GM12878 (cell line): ENCODE measurements around the gene SPPL2B. TPM values are rescaled to one million over a fixed set of nuclear protein-coding genes. Genes with fewer than 3 reads are reported as not detected.

ENCODE experiments used
- ATAC-seq: fragments of 200-7000 bp; cut with Tn5 transposase; 3 replicates; pipeline ENCODE4 v1.9.1; 2020; ENCODE audit warnings: mild to moderate bottlenecking, moderate library complexity
- BruUV-seq: library from RNA; stranded (reverse); fragments of 400-500 nt; replicated peaks from 2 replicates; lab custom pipeline; 2021; lab: Mats Ljungman, UMichigan
- CTCF ChIA-PET: fragments of 300-600 bp; sonication (Branson Sonifier 250); formaldehyde crosslinking; extraction: SDS; loops from one replicate; lab custom pipeline; 2021; ENCODE audit warnings: inconsistent platforms; lab: Yijun Ruan, JAX
- POLR2A ChIA-PET: fragments of 350-600 bp; formaldehyde crosslinking; extraction: SDS; loops from one replicate; lab custom pipeline; 2021; ENCODE audit warnings: inconsistent platforms; lab: Charles Lee
- RAD21 ChIA-PET: fragments of 300-600 bp; sonication (Branson Sonifier 250); formaldehyde crosslinking; loops from one replicate; lab custom pipeline; 2023; ENCODE audit warnings: antibody characterized with exemption; ENCODE audit not compliant: unreplicated experiment; lab: Charles Lee
- SMC1A ChIA-PET: fragments of 300-600 bp; sonication (Branson Sonifier 250); formaldehyde crosslinking; loops from one replicate; lab custom pipeline; 2023; ENCODE audit not compliant: unreplicated experiment, uncharacterized antibody; lab: Charles Lee
- DNase-seq: peaks from one replicate; pipeline ENCODE4 v3.0.0-alpha.2; 2011; ENCODE audit warnings: low read depth, low spot score
- FAIRE-seq: peaks from 3 replicates; lab custom pipeline; 2011; peaks lifted over from hg19 to GRCh38; lab: Jason Lieb, UNC
- H2AFZ ChIP-seq: 2 replicates; pipeline ENCODE4 v1.6.0; 2011; ENCODE audit warnings: low read depth, low read length, control low read depth; ENCODE audit not compliant: control insufficient read depth
- H3K27ac ChIP-seq: 2 replicates; pipeline ENCODE4 v1.5.1; 2011; ENCODE audit warnings: control low read depth; ENCODE audit not compliant: control insufficient read depth, insufficient read depth
- H3K27me3 ChIP-seq, 2 experiments: replicated peaks in 1 of 2; 2 replicates each; pipeline versions ENCODE4 v1.6.0 to v1.6.1; 2011; ENCODE audit warnings: low read length in 1 of 2; ENCODE audit not compliant: control insufficient read depth in 2 of 2, insufficient read depth in 2 of 2
- H3K36me3 ChIP-seq, 2 experiments: 2 replicates each; pipeline ENCODE4 v1.5.1; 2011; ENCODE audit warnings: low read length in 1 of 2; ENCODE audit not compliant: control insufficient read depth in 2 of 2, insufficient read depth in 2 of 2
- H3K4me1 ChIP-seq: 2 replicates; pipeline ENCODE4 v1.6.1; 2011; ENCODE audit warnings: mild to moderate bottlenecking, low read length, moderate library complexity, mixed read lengths; ENCODE audit not compliant: control insufficient read depth, insufficient read depth
- H3K4me2 ChIP-seq: 2 replicates; pipeline ENCODE4 v1.6.0; 2011; ENCODE audit warnings: control low read depth; ENCODE audit not compliant: control insufficient read depth, insufficient read depth
- H3K4me3 ChIP-seq: fragments of 200-600 bp; sonication (generic); 2 replicates; pipeline ENCODE4 v1.5.1; 2016
- H3K79me2 ChIP-seq: 2 replicates; pipeline ENCODE4 v1.6.0; 2011; ENCODE audit warnings: low read length; ENCODE audit not compliant: control insufficient read depth, insufficient read depth
- H3K9ac ChIP-seq: 2 replicates; pipeline ENCODE4 v1.8.0; 2011; ENCODE audit warnings: low read length, control low read depth, mixed read lengths; ENCODE audit not compliant: control insufficient read depth, insufficient read depth
- H3K9me3 ChIP-seq: replicated peaks from 3 replicates; pipeline ENCODE4 v1.5.1; 2011; ENCODE audit warnings: mild to moderate bottlenecking, low read length; ENCODE audit not compliant: control insufficient read depth, insufficient read depth
- H4K20me1 ChIP-seq: 2 replicates; pipeline ENCODE4 v1.6.0; 2011; ENCODE audit not compliant: control insufficient read depth, insufficient read depth
- CBX5 ChIP-seq: sonication (generic); IDR thresholded peaks from 2 replicates; pipeline ENCODE4 v1.6.1; 2016; ENCODE audit warnings: low read depth, moderate library complexity, mild to moderate bottlenecking, inconsistent platforms
- CHD4 ChIP-seq: fragments of 200-600 bp; sonication (generic); IDR thresholded peaks from 2 replicates; pipeline ENCODE4 v1.6.1; 2016; ENCODE audit warnings: mild to moderate bottlenecking
- HSF1 ChIP-seq: fragments of 150-350 bp; IDR thresholded peaks from 2 replicates; pipeline ENCODE4 v1.6.1; 2014; ENCODE audit warnings: mild to moderate bottlenecking, low read depth, low read length
- LARP7 ChIP-seq: fragments of 450-650 bp; IDR thresholded peaks from 2 replicates; pipeline ENCODE4 v1.6.1; 2017; ENCODE audit warnings: mild to moderate bottlenecking
- MYB ChIP-seq: fragments of 150-350 bp; IDR thresholded peaks from 2 replicates; pipeline ENCODE4 v1.6.1; 2014; ENCODE audit warnings: mild to moderate bottlenecking, low read depth, low read length, borderline replicate concordance
- NFIC ChIP-seq: IDR thresholded peaks from 2 replicates; pipeline ENCODE4 v1.6.1; 2012; ENCODE audit warnings: low read depth, mild to moderate bottlenecking, inconsistent platforms, low read length, moderate library complexity
- PAX8 ChIP-seq: fragments of 450-650 bp; IDR thresholded peaks from 2 replicates; pipeline ENCODE4 v1.6.1; 2017; ENCODE audit warnings: mild to moderate bottlenecking, moderate library complexity
- POLR2A ChIP-seq: IDR thresholded peaks from 2 replicates; pipeline ENCODE4 v1.6.1; 2011; ENCODE audit warnings: low read depth, mild to moderate bottlenecking, low read length
- RB1 ChIP-seq: fragments of 450-650 bp; formaldehyde crosslinking; IDR thresholded peaks from 2 replicates; pipeline ENCODE4 v1.6.1; 2017; ENCODE audit warnings: mild to moderate bottlenecking, borderline replicate concordance
- RFX5 ChIP-seq: IDR thresholded peaks from 2 replicates; pipeline ENCODE4 v1.6.1; 2011; ENCODE audit warnings: low read depth, low read length, improper control_type of control experiment
- SPI1 ChIP-seq: IDR thresholded peaks from 2 replicates; pipeline ENCODE4 v1.6.1; 2011; ENCODE audit warnings: low read depth, mild to moderate bottlenecking, low read length, moderate library complexity, borderline replicate concordance; ENCODE audit not compliant: insufficient read depth
- WGBS: methylation state at CpG from one replicate; pipeline ENCODE4 v1.1.6; 2016; ENCODE audit warnings: low lambda C conversion rate; ENCODE audit not compliant: insufficient replicate concordance, insufficient coverage; ENCODE audit errors: missing lambda C conversion rate; 5-methylcytosine and 5-hydroxymethylcytosine counted together
- in situ Hi-C: fragments of 300-500 bp; cut with MboI; formaldehyde crosslinking; loops from 9 replicates; pipeline ENCODE4 v1.14.3; 2018; ENCODE audit warnings: mixed read lengths
- intact Hi-C: fragments of 100-400 bp; cut with micrococcal nuclease; formaldehyde crosslinking; loops from one replicate; pipeline ENCODE4 v1.14.2; 2022; ENCODE audit not compliant: unreplicated experiment
- polyA plus RNA-seq, 11 experiments: library from polyadenylated mRNA; depleted of rRNA in 4 of 11; unstranded in 6 of 11; stranded (reverse) in 5 of 11; fragments of >200 nt; fragmentation: Nextera tagmentation in 4 of 11; fragmentation: Illumina TruSeq in 1 of 11; extraction: Ambion mirVana in 4 of 11; extraction: Trizol in 1 of 11; gene quantifications; 1 replicate in 1 of 11; 2 replicates in 10 of 11; pipeline versions ENCODE4 v1.2.1 to v1.2.3, GENCODE V29; 2011 to 2016; ENCODE audit warnings: inconsistent platforms in 2 of 11, missing spikeins in 2 of 11, low read depth in 1 of 11
- total RNA-seq, 4 experiments: library from RNA; depleted of rRNA in 3 of 4; stranded (reverse); fragments of >200 nt in 3 of 4; fragmentation: Illumina TruSeq in 1 of 4; extraction: Trizol in 1 of 4; gene quantifications; 2 replicates each; pipeline versions ENCODE4 v1.2.1 to v1.2.3, GENCODE V29; 2013 to 2021
- TF ChIP-seq, protein P1 (sequence below): fragments of 450-650 bp; IDR thresholded peaks from 2 replicates; pipeline ENCODE4 v1.6.1; 2017; ENCODE audit warnings: antibody characterized with exemption, mild to moderate bottlenecking, moderate library complexity
- TF ChIP-seq, protein P2 (sequence below): fragments of 450-650 bp; IDR thresholded peaks from 2 replicates; pipeline ENCODE4 v1.6.1; 2017; ENCODE audit warnings: borderline replicate concordance

The SPPL2B gene
- total and polyA plus RNA-seq, 10 of the 15 experiments (the other 5 are each of a cell fraction or from before 2014, with no cell fraction given): 0.29 to 56.5 (median 18.3) TPM

GRCh38 chr19:2306281-2306806, 22.1 kb upstream of the SPPL2B start:
- Histone ChIP-seq H3K36me3 (no peaks in the 10 kb centered on the region), H3K4me1 (peaks cover 3% of the 10 kb centered on the region; the same call in 1 of the 2 replicates), H4K20me1 (no peaks in the 10 kb centered on the region), H3K9me3 (no peaks in the 10 kb centered on the region), H3K27ac (no peak overlapping the region), H3K4me3 (no peak overlapping the region), H3K9ac (no peak overlapping the region), H3K27me3 (peaks cover 9 to 15% of the 10 kb centered on the region in 2 experiments), H3K4me2 (no peak overlapping the region), H3K79me2 (no peaks in the 10 kb centered on the region), H2AFZ (no peak overlapping the region)
- ATAC-seq (no peak), FAIRE-seq (no peak), DNase-seq (no peak)
- TF ChIP-seq MYB: no peak
- TF ChIP-seq POLR2A: peak; percentile 66
- in situ Hi-C loops (no loop called here), intact Hi-C loops (no loop called here)
- ChIA-PET SMC1A (no interaction called here), RAD21 (no interaction called here), CTCF (no interaction called here), POLR2A (no interaction called here)
- WGBS: 25% methylated on average over 19 of the region's 19 CpGs
- BruUV-seq: no TSS peak

DNA sequence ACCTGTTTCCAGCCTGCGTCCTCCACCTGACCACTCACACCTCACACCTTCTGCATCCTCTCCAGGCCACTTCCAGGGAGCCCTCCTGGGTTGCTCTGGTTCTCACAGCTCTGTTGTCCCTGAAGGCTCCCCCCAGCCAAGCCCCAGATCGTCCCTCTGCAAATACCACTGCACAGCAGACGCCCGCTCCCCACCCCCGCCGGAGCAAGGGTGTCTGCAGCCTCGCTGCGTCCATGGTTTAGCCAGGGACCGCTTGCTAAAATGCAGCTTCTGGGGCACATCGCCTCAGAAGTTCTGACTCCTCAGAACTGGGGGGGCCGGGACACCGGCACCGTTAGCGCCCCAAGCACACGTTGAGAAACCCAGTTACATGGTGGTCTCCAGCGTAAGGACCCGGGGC, 21.5 kb upstream of the SPPL2B start:
- 65% methylated on average over 17 of the region's 17 CpGs for WGBS
- ChIA-PET POLR2A (no interaction called here), SMC1A (no interaction called here), RAD21 (no interaction called here), CTCF (no interaction called here)
- Histone ChIP-seq H3K79me2 (no peaks in the 10 kb centered on the region), H3K9ac (no peak overlapping the region), H3K4me2 (no peak overlapping the region), H3K27ac (no peak overlapping the region), H3K4me1 (peaks cover 3% of the 10 kb centered on the region; the same call in 1 of the 2 replicates), H2AFZ (no peak overlapping the region), H3K27me3 (peaks cover 9 to 15% of the 10 kb centered on the region in 2 experiments), H3K4me3 (no peak overlapping the region), H4K20me1 (no peaks in the 10 kb centered on the region), H3K36me3 (no peaks in the 10 kb centered on the region), H3K9me3 (no peaks in the 10 kb centered on the region)
- no peak for FAIRE-seq
- DNase-seq: no peak
- no TSS peak for BruUV-seq
- in situ Hi-C loops (no loop called here), intact Hi-C loops (no loop called here)
- no peak for ATAC-seq
- TF ChIP-seq NFIC: no peak
- no peak for TF ChIP-seq CBX5
- no peak for TF ChIP-seq CHD4
- TF ChIP-seq RB1: no peak
- TF ChIP-seq HSF1: no peak
- TF ChIP-seq, protein P1, sequence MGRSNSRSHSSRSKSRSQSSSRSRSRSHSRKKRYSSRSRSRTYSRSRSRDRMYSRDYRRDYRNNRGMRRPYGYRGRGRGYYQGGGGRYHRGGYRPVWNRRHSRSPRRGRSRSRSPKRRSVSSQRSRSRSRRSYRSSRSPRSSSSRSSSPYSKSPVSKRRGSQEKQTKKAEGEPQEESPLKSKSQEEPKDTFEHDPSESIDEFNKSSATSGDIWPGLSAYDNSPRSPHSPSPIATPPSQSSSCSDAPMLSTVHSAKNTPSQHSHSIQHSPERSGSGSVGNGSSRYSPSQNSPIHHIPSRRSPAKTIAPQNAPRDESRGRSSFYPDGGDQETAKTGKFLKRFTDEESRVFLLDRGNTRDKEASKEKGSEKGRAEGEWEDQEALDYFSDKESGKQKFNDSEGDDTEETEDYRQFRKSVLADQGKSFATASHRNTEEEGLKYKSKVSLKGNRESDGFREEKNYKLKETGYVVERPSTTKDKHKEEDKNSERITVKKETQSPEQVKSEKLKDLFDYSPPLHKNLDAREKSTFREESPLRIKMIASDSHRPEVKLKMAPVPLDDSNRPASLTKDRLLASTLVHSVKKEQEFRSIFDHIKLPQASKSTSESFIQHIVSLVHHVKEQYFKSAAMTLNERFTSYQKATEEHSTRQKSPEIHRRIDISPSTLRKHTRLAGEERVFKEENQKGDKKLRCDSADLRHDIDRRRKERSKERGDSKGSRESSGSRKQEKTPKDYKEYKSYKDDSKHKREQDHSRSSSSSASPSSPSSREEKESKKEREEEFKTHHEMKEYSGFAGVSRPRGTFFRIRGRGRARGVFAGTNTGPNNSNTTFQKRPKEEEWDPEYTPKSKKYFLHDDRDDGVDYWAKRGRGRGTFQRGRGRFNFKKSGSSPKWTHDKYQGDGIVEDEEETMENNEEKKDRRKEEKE: no peak
- TF ChIP-seq, protein P2, sequence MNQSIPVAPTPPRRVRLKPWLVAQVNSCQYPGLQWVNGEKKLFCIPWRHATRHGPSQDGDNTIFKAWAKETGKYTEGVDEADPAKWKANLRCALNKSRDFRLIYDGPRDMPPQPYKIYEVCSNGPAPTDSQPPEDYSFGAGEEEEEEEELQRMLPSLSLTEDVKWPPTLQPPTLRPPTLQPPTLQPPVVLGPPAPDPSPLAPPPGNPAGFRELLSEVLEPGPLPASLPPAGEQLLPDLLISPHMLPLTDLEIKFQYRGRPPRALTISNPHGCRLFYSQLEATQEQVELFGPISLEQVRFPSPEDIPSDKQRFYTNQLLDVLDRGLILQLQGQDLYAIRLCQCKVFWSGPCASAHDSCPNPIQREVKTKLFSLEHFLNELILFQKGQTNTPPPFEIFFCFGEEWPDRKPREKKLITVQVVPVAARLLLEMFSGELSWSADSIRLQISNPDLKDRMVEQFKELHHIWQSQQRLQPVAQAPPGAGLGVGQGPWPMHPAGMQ: no peak
- no peak for TF ChIP-seq LARP7
- TF ChIP-seq SPI1: no peak
- TF ChIP-seq PAX8: no peak
- TF ChIP-seq RFX5: no peak
